Lung microvascular endothelial cell (primary cell): ENCODE results near the gene ANKRD44. TPM values are rescaled to one million over a fixed set of nuclear protein-coding genes. Genes with fewer than 3 reads are reported as not detected.

Experiments used
- DNase-seq, 2 donors: peaks; one replicate each; pipeline versions ENCODE4 v3.0.0 to v3.0.0-alpha.2; 2010; ENCODE audit warnings: low read depth in 2 of 2
- total RNA-seq: library from RNA; depleted of rRNA; stranded (reverse); fragments of >200 nt; gene quantifications from 2 replicates; pipeline ENCODE4 v1.2.1, GENCODE V29; 2014

ANKRD44 gene
- total RNA-seq, 1 donor from 2014 or later: 1.6 TPM

DNA sequence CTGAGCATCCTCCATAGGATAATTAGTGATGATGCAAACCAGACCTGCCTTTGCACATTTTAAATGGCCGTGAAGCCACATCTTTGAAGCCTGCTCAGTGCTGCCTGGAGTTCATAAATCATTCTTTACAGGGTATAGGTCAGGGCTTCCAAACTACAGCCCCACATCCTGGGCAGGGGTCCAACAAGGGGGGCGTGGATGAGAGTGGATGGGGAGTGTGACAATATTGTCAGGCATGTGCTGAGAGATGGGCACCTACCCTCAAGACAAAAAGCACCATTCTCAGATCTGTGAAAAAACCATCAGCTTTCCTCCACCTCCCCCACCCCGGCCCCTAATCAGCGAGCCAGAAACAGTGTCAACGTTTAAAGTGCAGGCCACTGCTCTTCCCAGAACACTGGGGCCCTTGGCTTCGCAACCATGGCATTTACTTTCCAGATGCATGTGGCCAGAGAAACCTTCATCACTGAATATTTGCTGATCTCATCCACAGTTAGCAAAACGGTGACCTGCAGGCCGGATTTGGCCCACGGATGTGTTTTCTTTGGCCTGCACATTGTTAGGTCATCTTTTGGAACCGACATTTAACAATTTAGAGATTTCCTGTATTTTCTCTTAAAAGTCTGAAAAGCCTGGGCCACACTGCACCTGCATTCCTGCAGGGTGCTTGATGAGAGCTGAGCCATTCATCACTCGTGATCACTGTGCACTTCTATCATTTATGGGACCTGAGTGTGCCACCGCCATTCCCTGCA, 130.7 kb downstream of the ANKRD44 start:
- DNase-seq: peak; percentile 82 to 90

DNA sequence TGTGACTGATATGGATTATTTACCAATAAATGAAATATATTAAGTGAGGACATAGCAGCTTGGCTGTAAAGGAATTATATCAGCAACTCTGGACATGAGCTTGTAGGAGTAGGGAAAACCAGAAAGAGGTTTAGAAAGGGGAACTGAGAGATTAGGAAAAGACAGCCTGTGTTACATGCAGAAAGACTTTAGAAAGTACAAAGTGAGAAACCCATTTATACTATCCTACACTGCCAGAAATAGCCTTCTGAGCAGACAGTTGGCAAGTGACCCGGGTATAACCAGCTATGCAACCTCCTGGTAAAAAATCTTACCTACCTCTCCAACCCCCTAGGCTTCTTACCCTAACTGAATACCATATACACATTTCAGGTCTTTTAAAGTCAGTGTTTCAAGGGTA, 134.1 kb downstream of the ANKRD44 start:
- no peak for DNase-seq

DNA sequence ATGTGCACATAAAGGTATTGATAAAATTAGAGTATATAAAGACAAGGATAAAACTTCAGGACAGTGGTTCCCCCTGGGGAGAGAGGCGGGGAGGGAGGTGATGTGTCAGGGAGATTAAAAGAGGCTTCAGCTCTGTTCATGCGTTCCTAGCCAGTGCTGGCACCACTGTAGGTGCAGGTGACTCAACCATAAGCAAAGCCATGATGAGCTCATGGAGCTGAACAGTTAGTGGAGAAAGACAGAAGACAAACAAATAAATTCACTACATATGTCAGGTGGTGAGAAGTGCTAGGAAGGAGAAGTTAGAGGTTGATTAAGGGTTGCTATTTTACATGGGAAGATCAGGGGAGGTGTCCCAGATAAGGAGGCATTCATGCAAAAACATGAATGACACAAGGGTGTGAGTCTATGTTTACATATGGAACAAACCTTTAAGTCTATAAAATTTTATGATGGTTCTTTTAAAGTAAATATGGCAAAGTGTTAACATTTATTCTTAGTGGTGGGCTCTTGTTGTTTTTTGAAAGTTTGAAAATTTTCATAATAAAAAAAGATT, 136.0 kb downstream of the ANKRD44 start:
- DNase-seq: peak in 1 of 2 donors; percentile 66

DNA sequence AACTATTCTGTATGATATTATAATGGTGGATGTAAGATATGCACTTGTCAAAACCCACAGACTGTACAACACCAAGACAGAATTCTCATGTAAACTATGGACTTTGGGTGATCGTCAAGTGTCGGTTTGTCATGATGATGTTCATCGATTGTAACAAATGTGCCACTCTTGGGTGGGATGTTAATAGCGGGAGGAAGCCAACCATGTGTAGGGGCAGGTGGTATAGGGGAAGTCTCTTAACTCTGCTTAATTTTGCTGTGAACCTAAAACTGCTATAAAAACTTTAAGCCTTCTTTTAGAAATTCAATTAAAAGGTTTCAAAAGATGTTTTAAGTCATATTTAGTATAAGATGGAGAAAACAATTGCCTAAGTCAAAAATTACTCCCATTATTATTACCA, 139.0 kb downstream of the ANKRD44 start:
- DNase-seq: no peak

DNA sequence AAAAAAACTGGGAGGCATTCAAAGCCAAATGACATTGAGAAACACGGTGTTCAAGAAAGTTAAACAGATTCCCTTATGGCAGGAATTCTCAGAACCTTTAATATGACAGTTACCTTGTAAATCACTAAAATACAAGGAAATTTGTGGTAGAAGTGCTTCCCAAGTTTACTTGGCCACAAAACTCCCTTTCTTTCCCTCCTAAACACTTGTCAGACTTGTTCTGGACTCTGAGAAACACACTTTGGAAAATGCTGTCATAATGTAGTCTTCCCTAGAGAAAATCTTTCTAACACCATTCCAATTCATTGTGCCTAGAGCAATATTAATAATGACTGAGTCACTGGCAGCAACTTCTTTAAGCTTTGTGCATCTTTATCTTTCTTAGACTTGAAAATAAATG, 140.4 kb downstream of the ANKRD44 start:
- no peak for DNase-seq

DNA sequence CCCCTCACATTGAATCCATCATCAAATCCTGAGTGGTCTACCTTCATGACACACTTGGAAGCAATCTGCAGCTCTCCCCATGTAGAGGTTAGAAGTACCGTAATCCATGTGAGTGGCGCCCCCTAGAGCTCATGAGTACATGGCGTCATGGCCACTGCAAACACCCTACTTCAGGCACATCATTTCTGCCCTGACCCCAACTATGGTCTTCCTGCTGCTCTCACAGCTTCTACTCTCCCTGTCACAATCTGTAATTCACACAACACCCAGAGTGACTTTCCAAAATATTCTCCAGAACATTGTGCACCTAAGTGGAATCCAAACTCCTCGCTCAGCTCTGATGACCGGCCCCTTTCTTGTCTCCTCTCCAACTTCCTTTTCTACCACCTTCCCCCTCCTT, 141.9 kb downstream of the ANKRD44 start:
- DNase-seq: peak; percentile 77 to 83

DNA sequence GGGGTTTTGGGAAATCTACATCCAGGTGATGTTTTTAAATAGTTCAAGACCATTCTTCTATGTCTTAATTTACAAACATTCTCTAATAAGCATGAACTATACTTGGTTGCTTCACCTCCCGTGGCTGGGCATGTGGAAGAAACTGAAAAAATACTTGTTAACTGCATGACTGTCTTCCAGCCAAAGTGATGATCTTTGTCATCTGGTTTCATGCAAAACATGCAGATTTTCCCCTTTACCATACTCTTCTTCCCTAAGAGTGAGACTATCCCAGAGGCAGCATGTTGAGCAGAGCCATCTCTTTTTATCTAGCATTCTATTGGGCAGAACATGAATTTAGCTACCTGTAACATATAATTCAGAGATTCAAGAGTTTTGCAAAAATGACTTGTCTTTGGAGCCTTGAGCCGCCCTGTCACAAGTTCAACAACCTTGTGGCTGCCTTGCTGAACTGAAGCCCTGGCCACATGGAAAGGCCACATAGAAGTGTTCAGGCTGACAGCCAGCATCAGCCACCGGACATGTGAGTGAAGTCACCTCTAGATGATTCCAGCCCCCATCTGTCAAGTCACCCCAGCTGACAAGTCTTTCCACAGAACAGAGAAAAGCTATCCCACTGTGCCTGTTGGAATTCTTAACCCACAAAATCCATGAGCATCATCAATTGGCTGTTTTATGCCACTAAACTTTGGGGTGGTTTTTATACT, 142.8 kb downstream of the ANKRD44 start:
- DNase-seq: no peak

DNA sequence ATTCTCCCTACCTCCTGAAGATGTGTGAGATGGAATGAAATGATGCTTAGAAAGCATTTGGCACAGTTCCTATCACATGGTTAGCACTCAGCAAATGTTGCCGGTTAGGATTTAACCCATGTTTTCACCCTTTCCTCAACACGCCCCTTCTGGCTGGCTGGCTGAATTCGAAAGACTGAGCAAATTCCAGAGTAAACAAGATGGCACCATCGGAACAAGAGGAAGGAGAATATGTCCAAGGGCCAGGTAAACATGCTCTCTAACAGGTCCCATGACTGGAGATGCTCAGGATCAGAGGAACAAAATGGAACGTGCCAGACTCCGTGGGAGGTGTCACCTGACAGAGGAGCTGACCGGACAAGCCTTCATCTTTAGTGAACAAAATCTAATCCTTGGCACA, 145.6 kb downstream of the ANKRD44 start:
- no peak for DNase-seq

DNA sequence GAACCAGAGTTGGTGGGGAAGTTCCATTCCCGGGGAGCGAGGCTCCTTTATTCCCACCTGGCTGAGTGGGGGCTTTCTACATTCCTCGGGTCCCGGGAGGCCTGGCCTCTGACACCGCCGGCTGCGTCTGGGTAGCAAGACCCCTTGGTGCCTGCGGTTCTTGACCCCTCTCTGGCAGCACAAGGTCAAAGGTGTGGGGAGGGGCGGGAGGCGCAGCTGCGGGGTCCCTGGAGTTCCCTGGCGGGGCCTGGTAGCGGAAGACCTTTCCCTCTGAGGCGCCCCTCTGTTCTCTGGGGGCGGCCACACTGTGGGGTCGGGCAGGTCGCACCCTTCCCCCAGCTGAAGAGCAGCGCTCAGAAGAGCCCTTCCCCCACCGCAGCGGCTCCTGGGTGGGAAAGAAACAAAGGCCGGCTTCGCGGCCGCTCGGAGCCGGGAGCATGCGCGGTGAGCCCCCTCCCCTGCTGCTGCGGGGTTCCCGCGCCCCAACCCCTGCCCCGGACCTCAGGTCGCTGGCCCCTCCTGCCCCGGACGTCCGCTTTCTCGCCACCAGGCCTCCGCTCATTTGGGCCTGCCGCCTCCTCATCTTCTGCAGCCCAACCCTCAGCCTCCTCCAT, 146.3 kb downstream of the ANKRD44 start:
- no peak for DNase-seq

DNA sequence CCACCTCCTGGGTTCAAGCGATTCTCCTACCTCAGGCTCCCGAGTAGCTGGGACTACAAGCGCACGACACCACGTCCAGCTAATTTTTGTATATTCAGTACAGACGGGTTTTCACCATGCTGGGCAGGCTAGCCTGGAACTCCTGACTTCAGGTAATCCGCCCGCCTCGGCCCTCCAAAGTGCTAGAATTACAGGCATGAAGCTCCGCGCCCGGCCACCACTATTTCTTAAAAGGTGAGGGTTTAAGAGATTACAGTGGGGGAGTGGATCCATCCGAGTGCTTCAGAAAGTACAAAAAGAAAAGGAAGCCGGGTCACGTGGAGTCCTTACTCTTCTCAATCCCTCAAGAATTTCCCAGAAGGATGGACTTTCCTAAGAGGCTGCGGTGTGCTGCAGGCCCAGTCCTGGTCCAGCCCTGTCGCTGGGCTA, 146.9 kb downstream of the ANKRD44 start:
- DNase-seq: no peak

DNA sequence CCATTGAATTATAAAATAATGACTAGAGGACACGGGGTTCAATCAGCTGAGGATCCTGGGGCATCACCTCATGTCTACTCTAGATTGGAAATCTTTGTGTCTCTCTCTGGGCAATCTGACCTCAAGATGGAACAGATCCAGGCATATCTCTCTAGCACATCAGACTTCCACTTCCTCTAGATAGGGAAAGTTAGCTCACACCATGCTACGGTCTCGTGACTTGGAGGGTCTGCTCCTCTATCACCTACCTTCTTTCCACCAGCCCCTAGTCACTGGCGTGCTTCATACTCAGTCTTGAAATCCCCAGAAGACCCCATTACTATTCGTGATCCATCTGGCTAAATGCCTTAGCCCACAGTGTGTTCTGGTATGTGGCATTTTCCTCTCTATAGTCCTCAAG, 148.8 kb downstream of the ANKRD44 start:
- peak in 1 of 2 donors; percentile 44 for DNase-seq

DNA sequence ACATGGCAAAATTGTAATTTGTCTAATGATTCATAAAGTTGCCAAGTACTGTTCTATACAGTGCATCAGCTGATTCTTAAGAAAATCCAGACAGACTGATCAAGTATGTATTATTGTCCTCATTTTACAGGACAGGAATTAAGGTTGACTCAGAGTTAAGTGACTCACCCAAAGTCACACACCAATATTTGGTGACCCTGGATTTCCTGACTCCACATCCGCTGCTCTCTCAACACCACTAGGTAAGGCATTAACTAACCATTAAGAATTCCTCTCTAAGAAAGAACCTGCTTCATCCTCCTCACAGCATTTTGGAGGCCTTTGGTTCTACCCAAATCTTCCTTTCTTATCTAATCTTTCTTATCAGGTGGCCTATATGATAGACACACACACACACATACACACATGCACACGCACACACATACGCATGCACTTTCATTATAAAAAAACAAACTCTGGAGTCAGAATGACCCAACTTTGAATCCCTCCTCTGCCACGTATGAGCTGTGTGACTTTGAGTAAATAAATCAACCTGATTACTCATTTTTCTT, 150.8 kb downstream of the ANKRD44 start:
- DNase-seq: peak; percentile 76 to 93

DNA sequence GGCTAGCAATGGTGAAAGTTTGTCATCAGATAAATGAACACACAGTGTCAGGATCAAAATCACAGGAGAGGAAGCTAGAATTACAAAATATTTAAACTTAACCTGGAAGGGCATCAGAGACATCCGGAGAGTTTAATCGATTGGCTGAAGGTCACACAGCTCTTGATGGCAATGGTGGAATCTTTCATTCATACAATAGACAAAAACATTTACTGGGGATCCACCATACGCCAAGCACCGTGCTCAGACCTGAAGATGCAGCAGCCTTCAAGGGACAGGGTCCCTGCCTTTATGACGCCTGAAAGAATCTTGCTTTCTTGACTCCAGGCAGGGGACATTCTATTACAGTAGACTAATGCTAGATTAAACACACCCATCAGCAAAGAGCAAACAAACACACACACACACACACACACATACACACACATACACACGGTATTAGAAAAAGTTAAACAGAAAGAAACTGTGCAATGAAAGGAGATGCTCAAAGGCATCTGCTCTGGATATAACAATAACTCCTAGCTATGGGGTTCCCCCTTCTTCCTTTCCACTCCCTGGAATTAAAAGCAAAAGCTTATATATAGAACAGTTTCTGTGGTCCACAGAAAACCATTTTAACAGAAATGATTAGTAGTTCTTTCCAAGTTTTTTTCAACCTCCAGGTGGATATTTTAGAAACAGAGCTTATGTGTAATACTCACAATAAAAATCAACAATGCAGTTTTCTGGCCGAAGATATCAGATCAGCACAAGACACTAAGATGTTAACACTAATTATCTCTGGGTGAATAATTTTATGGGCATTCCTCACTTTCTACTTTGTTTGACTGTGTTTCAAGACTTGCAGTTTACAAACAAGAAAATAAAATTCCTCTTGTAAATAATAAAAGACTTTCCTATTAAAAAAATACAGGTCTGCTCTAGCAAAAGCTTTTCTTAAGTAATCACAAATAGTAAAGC, 151.7 kb downstream of the ANKRD44 start:
- peak in 1 of 2 donors; percentile 30 for DNase-seq

DNA sequence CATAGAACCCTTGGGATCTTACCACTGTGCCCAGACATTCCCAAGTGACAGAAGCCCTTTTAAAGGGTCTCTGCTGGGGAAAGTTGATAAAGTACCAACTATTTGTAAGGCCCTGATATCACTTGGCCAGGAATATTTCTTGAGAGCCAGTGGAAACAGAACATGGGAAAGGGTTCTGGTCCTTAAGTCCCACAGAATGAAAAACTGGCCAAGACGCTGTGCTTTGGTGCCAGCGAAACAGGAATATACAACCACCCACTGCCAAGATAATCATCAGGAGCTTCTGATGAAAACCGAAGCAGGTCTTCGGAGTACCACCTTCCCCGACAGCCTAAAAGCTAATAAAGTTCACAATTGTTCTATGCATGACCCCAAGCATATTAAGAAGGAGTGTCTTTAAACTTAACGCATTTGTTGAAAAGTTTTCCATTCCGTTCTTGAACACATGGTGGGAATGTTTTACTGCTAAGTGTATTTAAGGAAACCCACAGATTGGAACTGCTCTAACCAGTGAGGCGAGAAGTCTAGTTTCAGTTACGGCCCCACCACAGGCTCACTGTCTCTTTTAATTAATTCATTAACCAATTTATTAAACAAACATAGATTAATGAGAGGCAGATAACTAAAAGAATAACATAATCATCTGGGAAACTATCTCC, 152.6 kb downstream of the ANKRD44 start:
- DNase-seq: peak in 1 of 2 donors; percentile 28

DNA sequence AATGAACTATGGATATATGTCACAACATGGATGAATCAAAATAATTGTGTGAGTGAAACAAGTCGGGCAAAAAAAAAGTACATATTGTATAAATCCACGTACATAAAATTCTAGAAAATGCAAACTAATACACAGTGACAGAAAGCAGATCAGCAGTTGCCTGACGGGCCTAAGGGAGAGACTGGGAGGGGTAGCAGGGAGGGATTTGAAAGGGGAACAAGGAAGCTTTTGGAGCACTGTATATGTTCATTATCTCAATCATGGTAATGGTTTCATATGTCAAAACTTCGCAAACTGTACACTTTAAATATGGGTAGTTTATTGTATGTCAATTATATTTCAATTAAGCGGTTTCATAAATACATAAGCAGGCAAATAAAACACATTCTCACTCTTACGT, 153.8 kb downstream of the ANKRD44 start:
- DNase-seq: no peak

DNA sequence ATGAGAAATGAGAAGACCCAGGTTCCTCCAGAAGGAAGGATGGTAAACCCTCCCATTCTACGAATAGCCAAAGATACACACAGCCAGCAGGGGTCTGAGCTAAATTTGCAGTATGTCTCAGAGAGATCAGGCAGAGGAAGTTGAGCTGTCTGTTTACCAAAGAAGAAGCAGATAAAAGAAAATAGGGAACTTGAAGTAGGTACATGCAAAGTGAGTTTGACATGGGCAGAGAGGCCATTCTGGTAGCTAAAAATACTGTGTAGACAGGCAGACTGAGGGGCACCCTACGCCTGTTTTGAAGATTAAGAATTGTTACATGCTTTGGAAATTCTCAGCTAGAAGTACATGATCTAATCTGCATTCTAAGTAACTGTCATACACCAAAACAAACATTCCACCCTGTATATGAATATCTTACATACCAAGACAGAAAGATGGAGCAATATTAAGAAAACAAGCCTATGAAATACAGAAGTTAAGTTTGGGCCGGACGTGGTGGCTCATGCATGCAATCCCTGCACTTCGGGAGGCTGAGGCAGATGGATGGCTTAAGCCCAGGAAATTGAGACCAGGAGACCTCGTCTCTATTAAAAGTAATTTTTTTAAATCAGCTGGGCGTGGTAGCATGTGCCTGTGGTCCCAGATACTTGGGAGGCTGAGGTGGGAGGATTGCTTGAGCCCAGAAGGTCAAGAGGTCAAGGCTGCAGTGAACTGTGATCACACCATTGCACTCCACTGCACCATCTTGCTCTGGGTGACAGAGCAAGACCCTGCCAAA, 157.9 kb downstream of the ANKRD44 start:
- DNase-seq: peak in 1 of 2 donors; percentile 26

DNA sequence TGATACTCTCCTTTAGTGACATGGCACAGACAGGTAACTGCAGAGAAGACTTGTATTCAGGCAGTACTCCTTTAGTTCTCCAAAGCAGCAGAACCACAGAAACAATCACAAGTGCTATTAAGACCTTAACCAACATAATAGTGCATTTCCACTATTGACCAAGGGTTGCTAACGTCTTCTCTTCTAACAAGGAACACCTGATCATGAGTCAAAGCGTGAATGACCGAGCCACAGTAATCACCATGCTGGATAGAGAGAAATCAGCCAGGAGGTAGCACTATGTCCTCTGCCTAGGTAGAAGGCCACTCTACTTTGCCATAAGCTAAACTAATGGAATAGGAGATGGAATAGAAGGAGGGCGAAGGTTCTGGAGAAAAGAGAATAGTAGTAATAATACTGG, 161.0 kb downstream of the ANKRD44 start:
- DNase-seq: no peak

DNA sequence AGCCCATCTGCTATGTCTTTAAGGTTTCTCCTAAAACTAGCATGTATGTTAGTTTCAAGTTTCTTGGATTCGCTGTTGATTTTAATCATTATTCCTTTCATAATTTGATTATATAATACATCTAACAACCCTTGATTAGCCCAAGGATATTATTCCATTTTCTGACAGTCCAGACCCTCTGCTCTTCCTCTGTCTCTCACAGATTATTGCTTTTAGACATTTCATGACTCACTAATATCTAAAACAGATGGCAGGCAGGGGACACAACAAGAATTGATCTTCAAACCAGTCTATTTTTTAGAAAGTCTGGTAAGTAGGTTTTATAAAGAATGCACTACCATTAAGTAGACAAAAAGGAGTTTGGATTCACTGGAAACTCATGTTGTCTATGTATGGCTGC, 162.2 kb downstream of the ANKRD44 start:
- no peak for DNase-seq

DNA sequence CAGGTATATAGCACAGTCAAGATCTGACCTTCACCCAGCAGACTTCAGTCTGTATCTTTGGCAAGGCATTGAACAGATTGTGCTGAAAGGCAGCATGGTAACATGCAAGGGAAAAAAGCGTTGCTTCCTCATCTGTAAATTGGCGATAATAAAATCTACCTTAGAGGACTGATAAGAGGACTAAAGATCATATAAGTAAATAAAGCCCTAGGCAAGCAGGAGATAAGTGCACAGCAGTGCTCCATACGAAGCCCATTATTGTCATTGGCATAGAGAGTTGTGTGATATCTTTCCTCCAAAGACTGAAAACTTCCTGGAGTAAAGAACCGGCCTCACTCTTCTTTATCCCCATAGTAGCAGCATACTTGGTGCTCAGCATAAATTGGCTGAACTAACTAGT, 162.6 kb downstream of the ANKRD44 start:
- DNase-seq: no peak
